Measurements from ENCODE around the gene PLCXD1.
"Not testable (repeated sequence)": the region's sequence is repeated elsewhere in the genome, so short reads cannot be mapped to it uniquely, and the experiment has no call there.

Gene PLCXD1

DNA sequence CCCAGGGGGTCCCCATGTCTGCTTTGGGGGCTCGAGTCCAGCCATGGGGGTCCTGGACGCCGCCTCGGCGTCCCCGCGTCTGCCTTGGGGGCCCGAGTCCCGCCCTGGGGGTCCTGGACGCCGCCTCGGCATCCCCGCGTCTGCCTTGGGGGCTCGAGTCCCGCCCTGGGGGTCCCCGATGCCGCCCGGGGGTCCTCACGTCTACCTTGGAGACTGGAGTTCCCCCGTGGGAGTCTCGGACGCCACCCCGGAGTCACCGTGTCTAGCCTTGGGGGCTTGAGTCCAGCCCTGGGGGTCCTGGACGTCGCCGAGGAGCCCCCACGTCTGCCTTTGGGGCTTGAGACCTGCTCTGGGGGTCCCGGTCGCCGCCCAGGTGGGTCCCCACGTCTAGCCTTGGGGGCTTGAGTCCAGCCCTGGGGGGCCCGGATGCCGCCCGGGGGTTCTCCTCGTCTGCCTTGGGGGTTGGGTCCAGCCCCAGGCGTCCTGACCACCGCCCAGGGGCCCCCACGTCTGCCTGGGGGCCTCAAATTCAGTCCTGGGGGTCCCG, 38.5 kb downstream of the PLCXD1 start:
- H3K36me3 ChIP-seq (ENCODE audit: low read depth) = peaks cover 16% of the 10 kb centered on the region
- H3K27me3 ChIP-seq (ENCODE audit: insufficient read depth, poor library complexity, severe bottlenecking) = no peaks in the 10 kb centered on the region
- no peaks in the 10 kb centered on the region for H3K4me1 ChIP-seq (ENCODE audit: insufficient read depth, poor library complexity, severe bottlenecking)
- TF ChIP-seq, protein P1, sequence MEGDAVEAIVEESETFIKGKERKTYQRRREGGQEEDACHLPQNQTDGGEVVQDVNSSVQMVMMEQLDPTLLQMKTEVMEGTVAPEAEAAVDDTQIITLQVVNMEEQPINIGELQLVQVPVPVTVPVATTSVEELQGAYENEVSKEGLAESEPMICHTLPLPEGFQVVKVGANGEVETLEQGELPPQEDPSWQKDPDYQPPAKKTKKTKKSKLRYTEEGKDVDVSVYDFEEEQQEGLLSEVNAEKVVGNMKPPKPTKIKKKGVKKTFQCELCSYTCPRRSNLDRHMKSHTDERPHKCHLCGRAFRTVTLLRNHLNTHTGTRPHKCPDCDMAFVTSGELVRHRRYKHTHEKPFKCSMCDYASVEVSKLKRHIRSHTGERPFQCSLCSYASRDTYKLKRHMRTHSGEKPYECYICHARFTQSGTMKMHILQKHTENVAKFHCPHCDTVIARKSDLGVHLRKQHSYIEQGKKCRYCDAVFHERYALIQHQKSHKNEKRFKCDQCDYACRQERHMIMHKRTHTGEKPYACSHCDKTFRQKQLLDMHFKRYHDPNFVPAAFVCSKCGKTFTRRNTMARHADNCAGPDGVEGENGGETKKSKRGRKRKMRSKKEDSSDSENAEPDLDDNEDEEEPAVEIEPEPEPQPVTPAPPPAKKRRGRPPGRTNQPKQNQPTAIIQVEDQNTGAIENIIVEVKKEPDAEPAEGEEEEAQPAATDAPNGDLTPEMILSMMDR (IDR thresholded peaks at IDR 0.05; ENCODE audit: poor library complexity, severe bottlenecking) = no peak
- no peaks in the 10 kb centered on the region for H3K9me3 ChIP-seq (ENCODE audit: severe bottlenecking)
- H3K27ac ChIP-seq (ENCODE audit: poor library complexity, severe bottlenecking) = peak overlapping the region; percentile 70
- DNase-seq (ENCODE audit: low spot score) (peak; percentile 66), ATAC-seq (ENCODE audit: low read depth) (no peak)
- peak overlapping the region; percentile 87 for H3K4me3 ChIP-seq (ENCODE audit: severe bottlenecking)

- ATAC-seq (ENCODE audit: low read depth) = no peak
- peak overlapping the region; percentile 70 for H3K27ac ChIP-seq (ENCODE audit: poor library complexity, severe bottlenecking)
- no peaks in the 10 kb centered on the region for H3K9me3 ChIP-seq (ENCODE audit: severe bottlenecking)
- no peaks in the 10 kb centered on the region for H3K4me1 ChIP-seq (ENCODE audit: insufficient read depth, poor library complexity, severe bottlenecking)
- peak; percentile 69 for DNase-seq (ENCODE audit: low spot score)
- H3K27me3 ChIP-seq (ENCODE audit: insufficient read depth, poor library complexity, severe bottlenecking) = no peaks in the 10 kb centered on the region
- peaks cover 10% of the 10 kb centered on the region for H3K36me3 ChIP-seq (ENCODE audit: low read depth)
- TF ChIP-seq, protein P1 (IDR thresholded peaks at IDR 0.05; ENCODE audit: poor library complexity, severe bottlenecking) = no peak
- peak overlapping the region; percentile 87 for H3K4me3 ChIP-seq (ENCODE audit: severe bottlenecking)
Observed at GRCh38 chrX:320126-320783, 39.1 kb downstream of the PLCXD1 start.

- DNase-seq (ENCODE audit: low spot score) (peak; percentile 99), ATAC-seq (ENCODE audit: low read depth) (peak; percentile 48)
- no peaks in the 10 kb centered on the region for H3K9me3 ChIP-seq (ENCODE audit: severe bottlenecking)
- TF ChIP-seq, protein P1 (IDR thresholded peaks at IDR 0.05; ENCODE audit: poor library complexity, severe bottlenecking) = no peak
- no peak overlapping the region for H3K27ac ChIP-seq (ENCODE audit: poor library complexity, severe bottlenecking)
- H3K36me3 ChIP-seq (ENCODE audit: low read depth) = no peaks in the 10 kb centered on the region
- H3K27me3 ChIP-seq (ENCODE audit: insufficient read depth, poor library complexity, severe bottlenecking) = no peaks in the 10 kb centered on the region
- H3K4me3 ChIP-seq (ENCODE audit: severe bottlenecking) = no peak overlapping the region
- no peaks in the 10 kb centered on the region for H3K4me1 ChIP-seq (ENCODE audit: insufficient read depth, poor library complexity, severe bottlenecking)
Observed at GRCh38 chrX:323721-324628, 42.8 kb downstream of the PLCXD1 start.

DNA sequence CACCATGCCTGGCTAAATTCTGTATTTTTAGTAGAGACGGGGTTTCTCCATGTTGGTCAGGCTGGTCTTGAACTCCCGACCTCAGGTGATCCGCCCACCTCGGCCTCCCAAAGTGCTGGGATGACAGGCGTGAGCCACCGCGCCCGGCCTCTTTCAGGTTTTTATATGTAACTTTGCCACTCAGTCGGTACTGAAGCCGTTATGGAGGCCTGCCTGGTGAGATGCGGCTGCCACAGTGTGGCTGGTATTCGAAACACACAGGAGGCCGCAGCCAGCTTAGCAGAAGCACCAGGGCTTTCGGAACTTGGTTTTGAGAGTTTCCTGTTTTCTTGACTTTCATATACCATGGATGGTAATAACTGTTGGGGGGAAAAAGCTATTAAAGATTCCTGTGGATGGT, 43.5 kb downstream of the PLCXD1 start:
- ATAC-seq (ENCODE audit: low read depth) = not testable (repeated sequence)

GRCh38 chrX:327660-328126, 46.5 kb downstream of the PLCXD1 start:
- Histone ChIP-seq H3K27me3 (ENCODE audit: insufficient read depth, poor library complexity, severe bottlenecking) (peaks cover 18% of the 10 kb centered on the region), H3K27ac (ENCODE audit: poor library complexity, severe bottlenecking) (no peak overlapping the region), H3K36me3 (ENCODE audit: low read depth) (no peaks in the 10 kb centered on the region), H3K4me3 (ENCODE audit: severe bottlenecking) (no peak overlapping the region), H3K4me1 (ENCODE audit: insufficient read depth, poor library complexity, severe bottlenecking) (no peaks in the 10 kb centered on the region), H3K9me3 (ENCODE audit: severe bottlenecking) (no peaks in the 10 kb centered on the region)
- ATAC-seq (ENCODE audit: low read depth) = no peak
- DNase-seq (ENCODE audit: low spot score) = peak; percentile 72
- TF ChIP-seq, protein P1 (IDR thresholded peaks at IDR 0.05; ENCODE audit: poor library complexity, severe bottlenecking) = no peak

More for the DNA sequence above, 43.5 kb downstream of the PLCXD1 start:
- DNase-seq (ENCODE audit: low spot score) = peak; percentile 52
- not testable (repeated sequence) for H3K36me3 ChIP-seq (ENCODE audit: low read depth); H3K27me3 ChIP-seq (ENCODE audit: insufficient read depth, poor library complexity, severe bottlenecking); H3K4me3 ChIP-seq (ENCODE audit: severe bottlenecking); H3K9me3 ChIP-seq (ENCODE audit: severe bottlenecking); H3K4me1 ChIP-seq (ENCODE audit: insufficient read depth, poor library complexity, severe bottlenecking); H3K27ac ChIP-seq (ENCODE audit: poor library complexity, severe bottlenecking)

Measured in RWPE2 (cell line).